ENCODE measurements around the gene SRP14.

GRCh38 chr15:40028853-40029252 is 10.1 kb downstream of the SRP14 start:
- TF ChIP-seq GATA2 (IDR thresholded peaks at IDR 0.05; ENCODE audit: low read depth, low read length), result no peak
- TF ChIP-seq GATA3 (IDR thresholded peaks at IDR 0.05; ENCODE audit: low read depth, low read length), result no peak

Measured in SH-SY5Y (cell line).